GM13977 (cell line): ENCODE measurements around the gene SPO11.
A peak's percentile ranks its signal among the peaks of the same experiment; 100 is the strongest.

Source experiments
- DNase-seq: peaks from one replicate; pipeline ENCODE4 v3.0.0; 2012; ENCODE audit warnings: low spot score
- in situ Hi-C: fragments of 300-500 bp; cut with MboI; formaldehyde crosslinking; loops from one replicate; pipeline ENCODE4 v1.12.0; 2022; ENCODE audit warnings: low sequenced_read_pairs, low pct_unique_long_range_greater_than_20kb, mixed read lengths, inconsistent platforms; ENCODE audit not compliant: unreplicated experiment
- TF ChIP-seq, protein P1 (sequence below): IDR thresholded peaks from 2 replicates; pipeline ENCODE4 v1.5.1; 2012; ENCODE audit warnings: mild to moderate bottlenecking, control low read depth; ENCODE audit not compliant: insufficient read depth; ENCODE audit errors: extremely low read depth, missing control alignments

Gene SPO11, protein sequence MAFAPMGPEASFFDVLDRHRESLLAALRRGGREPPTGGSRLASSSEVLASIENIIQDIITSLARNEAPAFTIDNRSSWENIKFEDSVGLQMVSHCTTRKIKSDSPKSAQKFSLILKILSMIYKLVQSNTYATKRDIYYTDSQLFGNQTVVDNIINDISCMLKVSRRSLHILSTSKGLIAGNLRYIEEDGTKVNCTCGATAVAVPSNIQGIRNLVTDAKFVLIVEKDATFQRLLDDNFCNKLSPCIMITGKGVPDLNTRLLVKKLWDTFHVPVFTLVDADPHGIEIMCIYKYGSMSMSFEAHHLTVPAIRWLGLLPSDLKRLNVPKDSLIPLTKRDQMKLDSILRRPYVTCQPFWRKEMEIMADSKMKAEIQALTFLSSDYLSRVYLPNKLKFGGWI

DNA sequence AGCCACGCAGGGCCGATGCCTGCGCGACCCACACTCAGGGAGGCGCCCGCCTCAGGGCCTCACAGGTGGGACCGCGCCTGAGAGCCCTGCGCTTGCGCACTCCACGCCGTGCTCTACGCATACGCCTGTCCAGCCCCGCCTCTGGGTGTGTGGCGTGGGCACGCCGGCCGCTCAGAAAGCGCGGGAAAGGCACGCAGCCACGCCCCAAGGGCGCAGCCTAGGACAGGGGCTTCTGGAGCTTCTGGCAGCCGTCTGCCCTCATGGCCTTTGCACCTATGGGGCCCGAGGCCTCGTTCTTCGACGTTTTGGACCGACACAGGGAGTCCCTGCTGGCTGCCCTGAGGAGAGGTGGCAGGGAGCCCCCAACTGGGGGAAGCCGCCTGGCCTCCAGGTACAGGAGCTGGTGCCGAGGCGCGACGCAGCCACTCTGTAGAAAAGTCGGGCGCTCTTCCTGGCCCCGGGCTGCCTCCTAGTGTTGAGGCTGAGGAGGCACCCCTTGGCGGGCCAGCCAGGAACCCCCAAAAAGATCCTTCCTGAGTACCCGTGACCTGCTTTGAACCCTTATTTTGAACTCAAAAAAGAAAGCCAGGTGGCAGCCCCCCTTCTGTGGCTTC lies at the start of gene SPO11:
TSS of gene SPO11 (plus strand) at position 196 of the 614 bp plus-strand sequence. CDS start at position 261, 65 bp downstream.
- in situ Hi-C loops = loop anchor here (10.0 kb wide), 1 partner anchor 245 kb away; no protein-coding TSS in a partner anchor
- TF ChIP-seq, protein P1, sequence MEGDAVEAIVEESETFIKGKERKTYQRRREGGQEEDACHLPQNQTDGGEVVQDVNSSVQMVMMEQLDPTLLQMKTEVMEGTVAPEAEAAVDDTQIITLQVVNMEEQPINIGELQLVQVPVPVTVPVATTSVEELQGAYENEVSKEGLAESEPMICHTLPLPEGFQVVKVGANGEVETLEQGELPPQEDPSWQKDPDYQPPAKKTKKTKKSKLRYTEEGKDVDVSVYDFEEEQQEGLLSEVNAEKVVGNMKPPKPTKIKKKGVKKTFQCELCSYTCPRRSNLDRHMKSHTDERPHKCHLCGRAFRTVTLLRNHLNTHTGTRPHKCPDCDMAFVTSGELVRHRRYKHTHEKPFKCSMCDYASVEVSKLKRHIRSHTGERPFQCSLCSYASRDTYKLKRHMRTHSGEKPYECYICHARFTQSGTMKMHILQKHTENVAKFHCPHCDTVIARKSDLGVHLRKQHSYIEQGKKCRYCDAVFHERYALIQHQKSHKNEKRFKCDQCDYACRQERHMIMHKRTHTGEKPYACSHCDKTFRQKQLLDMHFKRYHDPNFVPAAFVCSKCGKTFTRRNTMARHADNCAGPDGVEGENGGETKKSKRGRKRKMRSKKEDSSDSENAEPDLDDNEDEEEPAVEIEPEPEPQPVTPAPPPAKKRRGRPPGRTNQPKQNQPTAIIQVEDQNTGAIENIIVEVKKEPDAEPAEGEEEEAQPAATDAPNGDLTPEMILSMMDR = peak; percentile 19
- DNase-seq = no peak

DNA sequence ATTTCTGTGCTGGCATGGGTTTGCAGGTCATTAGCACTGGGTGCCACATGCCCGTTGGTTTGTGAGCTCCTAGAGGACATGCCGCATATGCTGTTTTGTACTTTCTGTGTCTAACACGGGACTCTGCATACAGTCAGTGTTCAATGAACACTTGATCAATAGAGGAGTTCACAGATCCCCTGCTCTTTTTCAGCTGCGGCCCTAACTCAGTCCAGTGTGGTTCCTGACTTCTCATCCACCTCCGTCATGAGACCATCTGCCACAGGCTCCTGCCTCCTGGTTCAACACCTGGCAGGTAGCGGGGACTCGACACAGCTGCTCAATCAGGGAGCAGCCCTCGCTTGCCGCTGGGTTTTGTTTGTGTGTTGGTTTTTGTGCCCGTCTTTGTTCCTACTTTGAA lies 49.4 kb upstream of the SPO11 start:
- TF ChIP-seq, protein P1 = no peak
- DNase-seq = no peak
- in situ Hi-C loops = no loop called here

DNA sequence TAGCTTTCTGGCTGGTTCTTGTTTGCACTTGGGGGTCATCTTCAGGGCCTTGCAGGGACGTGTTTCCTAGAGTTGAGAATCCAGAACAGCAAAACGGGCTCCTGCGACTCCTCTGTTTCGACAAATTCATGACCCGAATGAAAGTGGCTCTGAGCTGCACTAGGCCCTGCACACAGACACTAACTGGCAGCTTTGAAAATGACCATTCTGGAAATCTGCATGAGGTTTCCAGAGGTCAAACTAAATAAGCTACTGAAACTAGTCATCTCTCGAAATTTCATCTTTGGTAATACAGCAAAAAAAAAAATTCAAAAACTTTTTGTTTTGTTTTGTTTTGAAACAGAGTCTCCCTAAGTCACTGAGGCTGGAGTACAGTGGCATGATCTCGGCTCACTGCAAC lies 47.7 kb upstream of the SPO11 start:
- TF ChIP-seq, protein P1 = no peak
- in situ Hi-C loops = no loop called here

DNA sequence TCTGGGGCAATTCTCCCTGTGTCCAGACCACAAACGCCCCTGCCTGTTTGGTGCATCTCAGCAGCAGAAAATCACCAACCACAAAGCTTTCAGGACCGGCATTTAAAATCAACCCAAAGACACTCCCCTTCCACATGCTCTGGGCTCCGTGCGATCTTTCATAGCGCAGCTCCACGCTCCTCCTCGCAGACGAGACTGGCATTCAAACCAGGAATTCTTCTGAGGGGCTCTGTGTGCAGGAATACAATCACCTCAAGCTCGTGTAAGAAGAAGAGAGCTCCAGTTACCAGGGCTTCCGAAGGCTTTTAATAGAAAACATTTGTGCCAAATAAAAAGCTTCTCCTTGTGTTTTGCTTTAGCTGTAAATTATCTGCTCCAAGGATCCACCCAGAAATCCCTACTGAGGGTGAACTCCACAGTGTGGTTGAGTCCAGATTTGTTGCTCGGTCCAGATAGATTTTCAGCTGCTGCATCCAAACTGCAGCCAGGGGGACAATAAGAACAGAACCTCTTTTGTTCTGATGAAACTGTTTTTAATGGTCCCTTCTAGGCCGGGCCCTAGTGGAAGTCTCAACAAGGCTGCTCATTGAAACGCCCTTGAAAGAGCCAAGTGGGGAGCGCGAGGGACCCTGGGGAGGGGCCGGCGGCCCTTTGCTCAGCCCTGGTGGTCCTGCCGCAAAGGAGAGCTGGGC lies 46.8 kb upstream of the SPO11 start:
- in situ Hi-C loops = no loop called here
- DNase-seq = no peak
- TF ChIP-seq, protein P1 = no peak

More for the DNA sequence above, 47.7 kb upstream of the SPO11 start:
- DNase-seq = no peak

DNA sequence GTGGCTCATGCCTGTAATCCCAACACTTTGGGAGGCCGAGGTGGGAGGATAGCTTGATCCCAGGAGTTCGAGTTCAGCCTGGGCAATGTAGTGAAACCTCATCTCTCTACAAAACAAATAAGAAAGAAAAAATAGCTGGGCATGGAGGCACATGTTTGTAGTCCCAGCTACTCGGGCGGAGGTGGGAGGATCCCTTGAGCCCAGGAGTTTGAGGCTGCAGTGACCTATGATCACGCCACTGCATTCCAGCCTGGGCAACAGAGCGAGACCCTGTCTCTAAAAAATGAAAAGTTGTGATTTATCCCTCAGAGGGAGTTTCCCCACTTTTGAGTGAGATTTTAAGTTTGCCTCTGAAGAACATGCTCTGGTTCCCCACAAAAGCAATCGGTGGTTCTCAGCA lies 45.7 kb upstream of the SPO11 start:
- in situ Hi-C loops = no loop called here
- TF ChIP-seq, protein P1 = no peak
- DNase-seq = no peak

DNA sequence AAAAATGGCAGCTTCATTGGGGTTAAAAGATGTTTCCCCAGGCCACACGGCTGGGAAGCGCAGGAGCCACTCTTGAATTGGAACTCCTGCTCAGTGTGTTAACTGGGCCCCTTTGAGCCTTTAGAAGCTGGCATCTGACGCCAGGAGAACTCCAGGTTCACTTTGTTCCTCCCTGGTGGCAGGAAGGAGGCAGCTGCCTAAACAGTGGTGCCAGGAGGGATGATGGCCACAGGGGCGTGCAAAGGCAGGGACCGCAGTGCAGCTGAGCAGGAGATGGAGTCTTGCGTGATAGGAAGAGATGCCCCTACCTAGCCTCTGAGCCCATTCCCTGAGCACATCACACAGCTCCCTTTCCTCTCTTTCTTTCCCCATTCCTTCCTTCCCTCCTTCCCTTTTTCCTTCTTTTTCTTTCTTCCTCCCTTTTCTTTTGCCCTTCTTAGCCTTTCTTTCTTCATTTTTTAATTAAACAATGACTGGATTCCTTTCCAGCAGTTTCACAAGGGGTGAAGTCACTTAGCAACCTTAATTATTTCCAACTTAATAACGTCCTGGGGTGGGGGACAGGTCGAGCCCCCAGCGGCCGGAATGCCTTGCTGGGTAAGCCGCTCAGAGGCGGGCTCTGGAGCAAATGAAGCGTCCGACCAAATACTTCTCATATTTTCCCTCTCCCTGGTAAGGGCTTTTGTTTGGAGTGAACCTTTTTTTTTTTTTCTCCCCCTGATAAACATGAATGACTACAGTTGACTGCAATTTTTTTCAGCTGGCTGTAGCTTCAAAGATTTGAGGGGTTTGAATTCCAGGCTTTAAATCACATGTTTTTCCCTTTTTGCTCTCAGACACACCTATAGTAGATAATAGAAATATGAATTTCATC lies 42.4 kb upstream of the SPO11 start:
- in situ Hi-C loops = no loop called here
- TF ChIP-seq, protein P1 = no peak
- no peak for DNase-seq
